Measurements from ENCODE around the gene NENF. TPM values are rescaled to one million over a fixed set of nuclear protein-coding genes. Genes with fewer than 3 reads are reported as not detected.

Gene NENF
- total and polyA plus RNA-seq, 10 of the 15 experiments (the other 5 are each of a cell fraction or from before 2014, with no cell fraction given): 5.1 to 83.4 (median 42.7) TPM

DNA sequence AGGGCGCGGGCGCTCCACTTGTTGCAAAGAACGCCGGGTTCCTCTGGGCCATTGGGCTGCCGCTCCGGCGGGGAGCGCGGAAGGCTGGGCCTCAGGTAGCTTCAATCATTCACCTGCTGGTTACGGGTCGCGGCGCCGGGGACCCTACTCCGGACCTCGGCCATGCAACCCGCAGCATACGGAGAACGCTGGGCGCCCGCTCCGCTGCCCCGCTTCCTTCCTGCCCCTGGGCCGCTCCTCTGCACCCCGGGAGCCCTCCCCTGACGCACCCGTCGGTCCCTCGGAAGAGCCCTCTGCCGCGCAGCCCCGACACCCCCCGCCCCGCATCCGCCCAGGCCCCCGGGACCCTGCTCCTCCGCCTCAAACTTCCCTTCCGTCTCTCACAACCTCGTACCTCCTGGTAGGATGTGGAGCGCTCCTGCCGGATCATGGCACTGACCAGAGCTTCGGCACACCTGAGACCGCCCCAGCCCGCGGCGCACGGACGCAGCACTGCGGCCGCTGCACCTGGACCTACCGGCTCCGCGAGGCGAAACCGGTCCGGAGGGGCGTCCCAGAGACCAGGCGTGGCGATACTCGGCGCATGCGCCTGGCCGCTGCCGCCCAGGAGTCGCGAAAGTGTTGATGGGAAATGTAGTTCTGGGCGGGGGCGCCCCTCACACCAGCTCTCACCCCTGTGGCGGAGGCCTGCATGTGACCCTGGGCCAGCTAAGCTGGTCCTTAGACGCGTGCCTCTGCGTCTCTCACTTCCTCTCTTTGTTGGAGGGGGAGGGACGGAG lies 18.2 kb upstream of the NENF start, which contains the start of gene PACC1 (continued):
- TF ChIP-seq, protein P1, sequence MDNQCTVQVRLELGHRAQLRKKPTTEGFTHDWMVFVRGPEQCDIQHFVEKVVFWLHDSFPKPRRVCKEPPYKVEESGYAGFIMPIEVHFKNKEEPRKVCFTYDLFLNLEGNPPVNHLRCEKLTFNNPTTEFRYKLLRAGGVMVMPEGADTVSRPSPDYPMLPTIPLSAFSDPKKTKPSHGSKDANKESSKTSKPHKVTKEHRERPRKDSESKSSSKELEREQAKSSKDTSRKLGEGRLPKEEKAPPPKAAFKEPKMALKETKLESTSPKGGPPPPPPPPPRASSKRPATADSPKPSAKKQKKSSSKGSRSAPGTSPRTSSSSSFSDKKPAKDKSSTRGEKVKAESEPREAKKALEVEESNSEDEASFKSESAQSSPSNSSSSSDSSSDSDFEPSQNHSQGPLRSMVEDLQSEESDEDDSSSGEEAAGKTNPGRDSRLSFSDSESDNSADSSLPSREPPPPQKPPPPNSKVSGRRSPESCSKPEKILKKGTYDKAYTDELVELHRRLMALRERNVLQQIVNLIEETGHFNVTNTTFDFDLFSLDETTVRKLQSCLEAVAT (IDR thresholded peaks at IDR 0.05): no peak
- TF ChIP-seq EED (IDR thresholded peaks at IDR 0.05; ENCODE audit: low read depth) (peak; percentile 72), NFIC (IDR thresholded peaks at IDR 0.05; ENCODE audit: low read depth, low read length) (no peak), PML (IDR thresholded peaks at IDR 0.05; ENCODE audit: low read length) (0 out of 2 replicates have a peak, but pooled peaks have one; percentile 80), HCFC1 (IDR thresholded peaks at IDR 0.05; ENCODE audit: low read length) (peak; percentile 92), RELA (IDR thresholded peaks at IDR 0.05; ENCODE audit: borderline replicate concordance, partially characterized antibody) (peak; percentile 69), JUND (IDR thresholded peaks at IDR 0.05; ENCODE audit: low read depth, low read length) (no peak), RAD51 (IDR thresholded peaks at IDR 0.05) (peak; percentile 96), DPF2 (IDR thresholded peaks at IDR 0.05) (no peak), BHLHE40 (IDR thresholded peaks at IDR 0.05; ENCODE audit: borderline replicate concordance in 1 of 2, low read depth in 2 of 2, low read length in 1 of 2) (peak; percentile 100), MTA3 (IDR thresholded peaks at IDR 0.05; ENCODE audit: borderline replicate concordance, low read length) (no peak), SIN3A (IDR thresholded peaks at IDR 0.05; ENCODE audit: low read depth, low read length) (0 out of 2 replicates have a peak, but pooled peaks have one; percentile 69), SPI1 (IDR thresholded peaks at IDR 0.05; ENCODE audit: borderline replicate concordance, insufficient read depth, low read depth, low read length) (peak; percentile 99), ZNF384 (IDR thresholded peaks at IDR 0.05; ENCODE audit: borderline replicate concordance, low read depth, low read length) (no peak), RBBP5 (conservative IDR thresholded peaks at IDR 0.05) (no peak), KLF5 (IDR thresholded peaks at IDR 0.05; ENCODE audit: partially characterized antibody) (no peak), KAT2A (conservative IDR thresholded peaks at IDR 0.05; ENCODE audit: control insufficient read depth, low read depth, low read length) (no peak), ZZZ3 (IDR thresholded peaks at IDR 0.05; ENCODE audit: control insufficient read depth, insufficient read length, low read depth) (no peak), SUZ12 (IDR thresholded peaks at IDR 0.05; ENCODE audit: unreplicated experiment) (no peak), NBN (IDR thresholded peaks at IDR 0.05) (peak; percentile 86), GABPA (IDR thresholded peaks at IDR 0.05; ENCODE audit: low read depth) (no peak), JUNB (IDR thresholded peaks at IDR 0.05) (no peak)
- TF ChIP-seq, protein P2, sequence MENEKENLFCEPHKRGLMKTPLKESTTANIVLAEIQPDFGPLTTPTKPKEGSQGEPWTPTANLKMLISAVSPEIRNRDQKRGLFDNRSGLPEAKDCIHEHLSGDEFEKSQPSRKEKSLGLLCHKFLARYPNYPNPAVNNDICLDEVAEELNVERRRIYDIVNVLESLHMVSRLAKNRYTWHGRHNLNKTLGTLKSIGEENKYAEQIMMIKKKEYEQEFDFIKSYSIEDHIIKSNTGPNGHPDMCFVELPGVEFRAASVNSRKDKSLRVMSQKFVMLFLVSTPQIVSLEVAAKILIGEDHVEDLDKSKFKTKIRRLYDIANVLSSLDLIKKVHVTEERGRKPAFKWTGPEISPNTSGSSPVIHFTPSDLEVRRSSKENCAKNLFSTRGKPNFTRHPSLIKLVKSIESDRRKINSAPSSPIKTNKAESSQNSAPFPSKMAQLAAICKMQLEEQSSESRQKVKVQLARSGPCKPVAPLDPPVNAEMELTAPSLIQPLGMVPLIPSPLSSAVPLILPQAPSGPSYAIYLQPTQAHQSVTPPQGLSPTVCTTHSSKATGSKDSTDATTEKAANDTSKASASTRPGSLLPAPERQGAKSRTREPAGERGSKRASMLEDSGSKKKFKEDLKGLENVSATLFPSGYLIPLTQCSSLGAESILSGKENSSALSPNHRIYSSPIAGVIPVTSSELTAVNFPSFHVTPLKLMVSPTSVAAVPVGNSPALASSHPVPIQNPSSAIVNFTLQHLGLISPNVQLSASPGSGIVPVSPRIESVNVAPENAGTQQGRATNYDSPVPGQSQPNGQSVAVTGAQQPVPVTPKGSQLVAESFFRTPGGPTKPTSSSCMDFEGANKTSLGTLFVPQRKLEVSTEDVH (IDR thresholded peaks at IDR 0.05; ENCODE audit: low read depth, partially characterized antibody): no peak
- TF ChIP-seq, protein P3, sequence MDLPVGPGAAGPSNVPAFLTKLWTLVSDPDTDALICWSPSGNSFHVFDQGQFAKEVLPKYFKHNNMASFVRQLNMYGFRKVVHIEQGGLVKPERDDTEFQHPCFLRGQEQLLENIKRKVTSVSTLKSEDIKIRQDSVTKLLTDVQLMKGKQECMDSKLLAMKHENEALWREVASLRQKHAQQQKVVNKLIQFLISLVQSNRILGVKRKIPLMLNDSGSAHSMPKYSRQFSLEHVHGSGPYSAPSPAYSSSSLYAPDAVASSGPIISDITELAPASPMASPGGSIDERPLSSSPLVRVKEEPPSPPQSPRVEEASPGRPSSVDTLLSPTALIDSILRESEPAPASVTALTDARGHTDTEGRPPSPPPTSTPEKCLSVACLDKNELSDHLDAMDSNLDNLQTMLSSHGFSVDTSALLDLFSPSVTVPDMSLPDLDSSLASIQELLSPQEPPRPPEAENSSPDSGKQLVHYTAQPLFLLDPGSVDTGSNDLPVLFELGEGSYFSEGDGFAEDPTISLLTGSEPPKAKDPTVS (IDR thresholded peaks at IDR 0.05; ENCODE audit: low read depth, low read length): no peak
- TF ChIP-seq, protein P4, sequence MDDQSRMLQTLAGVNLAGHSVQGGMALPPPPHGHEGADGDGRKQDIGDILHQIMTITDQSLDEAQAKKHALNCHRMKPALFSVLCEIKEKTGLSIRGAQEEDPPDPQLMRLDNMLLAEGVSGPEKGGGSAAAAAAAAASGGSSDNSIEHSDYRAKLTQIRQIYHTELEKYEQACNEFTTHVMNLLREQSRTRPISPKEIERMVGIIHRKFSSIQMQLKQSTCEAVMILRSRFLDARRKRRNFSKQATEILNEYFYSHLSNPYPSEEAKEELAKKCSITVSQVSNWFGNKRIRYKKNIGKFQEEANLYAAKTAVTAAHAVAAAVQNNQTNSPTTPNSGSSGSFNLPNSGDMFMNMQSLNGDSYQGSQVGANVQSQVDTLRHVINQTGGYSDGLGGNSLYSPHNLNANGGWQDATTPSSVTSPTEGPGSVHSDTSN (IDR thresholded peaks at IDR 0.05; ENCODE audit: insufficient replicate concordance, low read depth, low read length): no peak

Data from GM12878 (cell line).